Stomach (tissue), 9 donors: ENCODE measurements around the gene PABPN1. TPM values are rescaled to one million over a fixed set of nuclear protein-coding genes. Genes with fewer than 3 reads are reported as not detected.

ENCODE experiments used
- DNase-seq, 2 donors: peaks; one replicate each; pipeline versions ENCODE4 v3.0.0 to v3.0.0-alpha.2; 2013 to 2019
- H3K27ac ChIP-seq, 5 donors: fragments of 200-600 bp in 4 of 5; sonication (generic) in 4 of 5; one replicate each; pipeline ENCODE4 v1.5.1; 2013 to 2019; ENCODE audit warnings: mild to moderate bottlenecking in 1 of 5, moderate library complexity in 1 of 5
- H3K27me3 ChIP-seq, 3 donors: fragments of 200-600 bp; sonication (generic); one replicate each; pipeline ENCODE4 v1.5.1; 2017 to 2019; ENCODE audit warnings: mixed run types in 1 of 3
- H3K36me3 ChIP-seq, 4 donors: fragments of 200-600 bp; sonication (generic); 1 replicate in 3 of 4; 2 replicates in 1 of 4; pipeline ENCODE4 v1.5.1; 2016 to 2019
- H3K4me1 ChIP-seq, 4 donors: fragments of 200-600 bp; sonication (generic); one replicate each; pipeline ENCODE4 v1.5.1; 2016 to 2019
- H3K4me3 ChIP-seq, 4 donors: fragments of 200-600 bp; sonication (generic) in 3 of 4; one replicate each; pipeline ENCODE4 v1.5.1; 2016 to 2019; ENCODE audit warnings: mild to moderate bottlenecking in 1 of 4
- H3K9me3 ChIP-seq, 4 donors: fragments of 200-600 bp; sonication (generic); one replicate each; pipeline ENCODE4 v1.5.1; 2016 to 2019
- EP300 ChIP-seq: sonication (generic); formaldehyde crosslinking; IDR thresholded peaks from one replicate; pipeline ENCODE4 v1.6.1; 2017; ENCODE audit warnings: antibody characterized with exemption
- POLR2A ChIP-seq, 4 donors: fragments of 450-650 bp; IDR thresholded peaks; one replicate each; pipeline ENCODE4 v1.6.1; 2016; ENCODE audit warnings: antibody characterized with exemption in 4 of 4, control low read depth in 2 of 4, mild to moderate bottlenecking in 1 of 4, moderate library complexity in 1 of 4
- POLR2AphosphoS5 ChIP-seq, 3 donors: sonication (generic); formaldehyde crosslinking; IDR thresholded peaks; one replicate each; pipeline ENCODE4 v1.6.1; 2016; ENCODE audit warnings: antibody characterized with exemption in 3 of 3
- WGBS, 5 donors: extraction: QIAGEN DNeasy Blood & Tissue Kit in 3 of 5; methylation state at CpG; one replicate each; pipeline versions ENCODE4 v1.1.5 to v1.1.7; 2013 to 2018; 5-methylcytosine and 5-hydroxymethylcytosine counted together
- intact Hi-C: fragments of 100-400 bp; cut with DNase I; formaldehyde crosslinking; loops from one replicate; pipeline ENCODE4 v1.15.1; 2023; ENCODE audit warnings: low total_unique reads
- polyA plus RNA-seq, 3 donors: library from polyadenylated mRNA; stranded (reverse); fragments of 200-250 nt; gene quantifications; one replicate each; pipeline ENCODE4 v1.2.3, GENCODE V29; 2013
- total RNA-seq, 5 donors: library from RNA; depleted of rRNA; stranded (reverse); fragments of >200 nt; gene quantifications; one replicate each; pipeline versions ENCODE4 v1.1.0 to v1.2.3, GENCODE V29; 2014 to 2016
- TF ChIP-seq, protein P1 (sequence below), 7 experiments: fragments of 450-650 bp in 4 of 7; fragments of 200-600 bp in 3 of 7; sonication (generic) in 3 of 7; IDR thresholded peaks; one replicate each; pipeline ENCODE4 v1.5.1; 2016 to 2019; ENCODE audit warnings: antibody characterized with exemption in 7 of 7, control low read depth in 2 of 7, mild to moderate bottlenecking in 1 of 7
- donor health status: healthy with polysubstance abuse.
- donor health status: Bipolar disorder and iron deficiency.
- donor health status: healthy.

The PABPN1 gene
- total and polyA plus RNA-seq, 8 donors = 24.5 to 190 (median 130) TPM

GRCh38 chr14:23299211-23299957 lies 21.9 kb upstream of the PABPN1 start:
- peak in 1 of 2 donors; percentile 86 for DNase-seq
- Histone ChIP-seq H3K27ac (peak overlapping the region; percentile 51 to 98 (median 98)), H3K9me3 (no peaks in the 10 kb centered on the region), H3K36me3 (peaks cover 0 to 23% (median 8%) of the 10 kb centered on the region in 4 donors), H3K4me1 (peaks cover 30 to 51% (median 46%) of the 10 kb centered on the region in 4 donors), H3K27me3 (no peaks in the 10 kb centered on the region), H3K4me3 (peak overlapping the region in 1 of 4 donors; percentile 73)
- 44 to 67% (median 64%) methylated on average over 2 of the region's 2 CpGs for WGBS, 5 donors
- intact Hi-C loops = no loop called here
- peak in 1 of 3 donors; percentile 36 for TF ChIP-seq POLR2AphosphoS5 (IDR thresholded peaks at IDR 0.05)
- no peak for TF ChIP-seq POLR2A (IDR thresholded peaks at IDR 0.05)
- TF ChIP-seq, protein P1, sequence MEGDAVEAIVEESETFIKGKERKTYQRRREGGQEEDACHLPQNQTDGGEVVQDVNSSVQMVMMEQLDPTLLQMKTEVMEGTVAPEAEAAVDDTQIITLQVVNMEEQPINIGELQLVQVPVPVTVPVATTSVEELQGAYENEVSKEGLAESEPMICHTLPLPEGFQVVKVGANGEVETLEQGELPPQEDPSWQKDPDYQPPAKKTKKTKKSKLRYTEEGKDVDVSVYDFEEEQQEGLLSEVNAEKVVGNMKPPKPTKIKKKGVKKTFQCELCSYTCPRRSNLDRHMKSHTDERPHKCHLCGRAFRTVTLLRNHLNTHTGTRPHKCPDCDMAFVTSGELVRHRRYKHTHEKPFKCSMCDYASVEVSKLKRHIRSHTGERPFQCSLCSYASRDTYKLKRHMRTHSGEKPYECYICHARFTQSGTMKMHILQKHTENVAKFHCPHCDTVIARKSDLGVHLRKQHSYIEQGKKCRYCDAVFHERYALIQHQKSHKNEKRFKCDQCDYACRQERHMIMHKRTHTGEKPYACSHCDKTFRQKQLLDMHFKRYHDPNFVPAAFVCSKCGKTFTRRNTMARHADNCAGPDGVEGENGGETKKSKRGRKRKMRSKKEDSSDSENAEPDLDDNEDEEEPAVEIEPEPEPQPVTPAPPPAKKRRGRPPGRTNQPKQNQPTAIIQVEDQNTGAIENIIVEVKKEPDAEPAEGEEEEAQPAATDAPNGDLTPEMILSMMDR (IDR thresholded peaks at IDR 0.05) = peak in 1 of 7 experiments; percentile 20
- TF ChIP-seq EP300 = no peak

DNA sequence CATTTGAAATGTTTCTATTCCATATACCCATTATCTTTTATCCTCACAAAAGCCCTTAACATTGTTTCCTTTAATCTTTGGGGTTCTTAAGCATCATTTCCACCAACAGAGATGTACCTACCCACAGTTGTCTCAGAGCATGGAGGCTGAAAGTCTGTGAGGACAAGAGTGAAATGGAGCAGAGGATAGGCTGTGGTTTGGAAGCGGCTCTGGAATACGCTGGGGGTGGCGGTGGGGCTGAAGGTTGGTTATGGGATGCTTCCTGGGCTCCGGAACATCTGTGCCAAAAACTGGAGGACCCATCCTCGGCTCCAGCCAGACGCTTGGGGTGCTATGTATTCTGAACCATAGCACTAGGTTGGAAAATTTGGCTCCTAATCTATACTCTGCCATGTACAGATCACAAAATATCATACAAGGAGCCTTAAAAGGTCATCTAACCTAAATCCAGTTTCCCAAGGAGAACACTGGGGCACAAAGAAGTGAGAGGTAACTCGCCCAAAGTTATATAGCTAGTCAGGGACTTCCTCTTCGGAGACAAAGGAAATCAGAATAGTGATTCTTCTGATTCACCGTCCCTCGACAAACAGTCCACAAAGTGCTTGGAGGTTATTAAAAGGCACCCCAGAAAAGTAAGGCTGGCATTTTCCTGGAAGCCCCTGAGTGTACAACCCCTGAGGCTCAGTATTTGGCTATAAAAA lies 21.1 kb upstream of the PABPN1 start:
- Histone ChIP-seq H3K9me3 (no peaks in the 10 kb centered on the region), H3K4me3 (peak overlapping the region; percentile 67 to 73 (median 72)), H3K4me1 (peaks cover 26 to 44% (median 42%) of the 10 kb centered on the region in 4 donors), H3K36me3 (peaks cover 0 to 23% (median 8%) of the 10 kb centered on the region in 4 donors), H3K27me3 (no peaks in the 10 kb centered on the region), H3K27ac (peak overlapping the region; percentile 93 to 98 (median 98))
- TF ChIP-seq, protein P1 (IDR thresholded peaks at IDR 0.05) = no peak
- no peak for TF ChIP-seq POLR2AphosphoS5 (IDR thresholded peaks at IDR 0.05)
- TF ChIP-seq POLR2A (IDR thresholded peaks at IDR 0.05) = no peak
- TF ChIP-seq EP300 = no peak
- WGBS, 5 donors = 51 to 63% (median 56%) methylated on average over 10 of the region's 10 CpGs
- DNase-seq = no peak
- intact Hi-C loops = no loop called here

- peak in 1 of 2 donors; percentile 62 for DNase-seq
- 3 to 11% (median 4%) methylated on average over 13 of the region's 13 CpGs for WGBS, 5 donors
- TF ChIP-seq POLR2AphosphoS5 (IDR thresholded peaks at IDR 0.05) (no peak), EP300 (no peak), POLR2A (IDR thresholded peaks at IDR 0.05) (no peak)
- TF ChIP-seq, protein P1 (IDR thresholded peaks at IDR 0.05) = no peak
Measured at GRCh38 chr14:23300687-23301223, 20.5 kb upstream of the PABPN1 start.

DNA sequence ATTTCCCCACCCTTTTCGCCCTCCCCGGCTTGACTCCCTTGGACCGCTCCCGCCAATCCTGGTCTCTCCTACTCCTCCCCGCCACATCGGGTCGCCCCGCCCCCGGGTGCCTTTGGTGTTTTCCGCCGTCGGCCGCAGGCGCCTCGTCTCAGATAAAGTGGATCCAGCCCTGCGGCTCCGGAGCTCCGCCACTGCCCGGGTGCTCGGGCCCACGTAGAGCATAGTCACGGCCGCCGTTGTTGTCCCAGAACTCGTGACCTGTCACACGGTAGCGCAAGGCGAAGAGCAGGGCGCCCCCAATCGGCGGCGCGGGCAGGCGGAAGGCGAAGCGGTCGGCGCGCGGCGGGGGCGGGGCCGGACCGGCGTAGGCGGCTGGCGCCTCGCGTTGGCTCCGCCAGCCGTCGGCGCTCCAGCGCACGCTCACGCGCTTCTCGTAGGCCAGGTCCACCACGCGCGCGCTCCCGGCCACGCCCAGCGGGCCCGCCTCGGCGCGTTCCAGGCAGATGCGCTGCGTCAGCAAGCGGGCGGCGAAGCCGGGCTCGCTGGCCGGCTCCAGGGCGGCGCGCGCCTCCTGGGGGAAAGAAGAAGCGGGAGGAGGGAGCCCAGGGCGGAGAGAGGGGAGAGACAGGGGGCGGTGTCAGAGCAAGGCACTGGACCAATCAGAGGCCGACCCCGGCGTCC lies 19.8 kb upstream of the PABPN1 start:
- WGBS, 5 donors = 0 to 1% (median 0%) methylated on average over 32 to 87 of the region's 87 CpGs
- Histone ChIP-seq H3K9me3 (no peaks in the 10 kb centered on the region), H3K27ac (peak overlapping the region; percentile 93 to 98 (median 98)), H3K36me3 (peaks cover 0 to 23% (median 8%) of the 10 kb centered on the region in 4 donors), H3K4me3 (peak overlapping the region; percentile 67 to 73 (median 72)), H3K4me1 (peaks cover 35 to 54% (median 52%) of the 10 kb centered on the region in 4 donors), H3K27me3 (no peaks in the 10 kb centered on the region)
- DNase-seq = peak; percentile 99 to 100
- TF ChIP-seq, protein P1 (IDR thresholded peaks at IDR 0.05) = peak in 5 of 7 experiments; percentile 52 to 87 (median 64)
- peak in 2 of 4 donors; percentile 11 to 58 for TF ChIP-seq POLR2A (IDR thresholded peaks at IDR 0.05)
- peak; percentile 78 to 89 (median 82) for TF ChIP-seq POLR2AphosphoS5 (IDR thresholded peaks at IDR 0.05)
- no peak for TF ChIP-seq EP300
- intact Hi-C loops = no loop called here

More at GRCh38 chr14:23300687-23301223, 20.5 kb upstream of the PABPN1 start:
- Histone ChIP-seq H3K36me3 (peaks cover 0 to 23% (median 8%) of the 10 kb centered on the region in 4 donors), H3K9me3 (no peaks in the 10 kb centered on the region), H3K4me1 (peaks cover 30 to 47% (median 45%) of the 10 kb centered on the region in 4 donors), H3K27ac (peak overlapping the region; percentile 93 to 98 (median 98)), H3K4me3 (peak overlapping the region; percentile 67 to 73 (median 72)), H3K27me3 (no peaks in the 10 kb centered on the region)
- intact Hi-C loops = no loop called here
